Endometrial microvascular endothelial cells (primary cell): ENCODE data around the gene SSBP1. TPM values are rescaled to one million over a fixed set of nuclear protein-coding genes. Genes with fewer than 3 reads are reported as not detected.
"Not testable (repeated sequence)": the region's sequence is repeated elsewhere in the genome, so short reads cannot be mapped to it uniquely, and the experiment has no call there.

ENCODE experiments used
- in situ Hi-C: cut with HindIII; loops from 2 replicates; pipeline ENCODE4 v1.10.0; 2017; ENCODE audit warnings: low sequenced_read_pairs, low pct_unique_long_range_greater_than_20kb; ENCODE audit errors: inconsistent ontology term
- total RNA-seq: library from RNA; depleted of rRNA; stranded (reverse); fragments of >200 nt; gene quantifications from one replicate; pipeline ENCODE4 v1.2.3, GENCODE V29; 2015; ENCODE audit errors: inconsistent ontology term

Gene SSBP1, protein sequence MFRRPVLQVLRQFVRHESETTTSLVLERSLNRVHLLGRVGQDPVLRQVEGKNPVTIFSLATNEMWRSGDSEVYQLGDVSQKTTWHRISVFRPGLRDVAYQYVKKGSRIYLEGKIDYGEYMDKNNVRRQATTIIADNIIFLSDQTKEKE
- total RNA-seq, result 305 TPM

DNA sequence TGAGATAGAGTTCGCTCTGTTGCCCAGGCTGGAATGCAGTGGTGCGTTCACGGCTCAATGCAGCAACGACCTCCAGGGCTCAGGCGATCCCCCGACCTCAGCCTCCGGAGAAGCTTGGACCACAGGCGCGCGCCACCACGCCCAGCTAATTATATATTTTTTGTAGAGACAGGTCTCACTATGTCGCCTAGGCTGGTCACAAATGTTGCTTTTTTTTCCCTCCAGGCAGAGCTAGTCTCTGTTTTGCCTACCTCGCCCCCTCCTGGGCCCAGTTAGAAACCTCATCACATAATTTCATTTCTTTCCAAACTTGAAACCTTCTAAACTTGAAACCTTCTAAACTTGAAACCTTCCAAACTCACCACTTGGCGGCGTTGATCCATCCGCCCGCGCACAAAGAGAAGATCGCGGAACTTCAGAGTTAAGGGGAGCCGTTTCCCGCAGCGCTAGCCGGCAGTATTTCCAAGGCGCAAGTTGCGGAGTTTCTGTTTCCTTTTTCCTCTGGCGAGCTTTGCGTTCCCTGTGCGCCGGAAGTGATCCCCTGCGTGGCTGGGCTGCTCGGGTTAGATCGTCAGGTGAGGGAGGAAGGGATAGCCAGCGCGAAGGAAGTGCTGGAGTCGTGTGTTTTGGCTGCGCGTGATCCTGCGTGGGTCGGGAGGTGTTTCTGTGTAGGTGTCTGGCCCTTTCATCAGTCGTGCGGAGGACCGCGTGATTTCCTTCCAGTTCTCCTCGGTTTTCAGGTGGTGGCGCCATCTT is at the start of gene SSBP1:
SSBP1 (plus strand) TSS at position 523 of the 756 bp plus-strand sequence. CDS start 809 bp downstream, outside the sequence.
- in situ Hi-C loops, result no loop called here

DNA sequence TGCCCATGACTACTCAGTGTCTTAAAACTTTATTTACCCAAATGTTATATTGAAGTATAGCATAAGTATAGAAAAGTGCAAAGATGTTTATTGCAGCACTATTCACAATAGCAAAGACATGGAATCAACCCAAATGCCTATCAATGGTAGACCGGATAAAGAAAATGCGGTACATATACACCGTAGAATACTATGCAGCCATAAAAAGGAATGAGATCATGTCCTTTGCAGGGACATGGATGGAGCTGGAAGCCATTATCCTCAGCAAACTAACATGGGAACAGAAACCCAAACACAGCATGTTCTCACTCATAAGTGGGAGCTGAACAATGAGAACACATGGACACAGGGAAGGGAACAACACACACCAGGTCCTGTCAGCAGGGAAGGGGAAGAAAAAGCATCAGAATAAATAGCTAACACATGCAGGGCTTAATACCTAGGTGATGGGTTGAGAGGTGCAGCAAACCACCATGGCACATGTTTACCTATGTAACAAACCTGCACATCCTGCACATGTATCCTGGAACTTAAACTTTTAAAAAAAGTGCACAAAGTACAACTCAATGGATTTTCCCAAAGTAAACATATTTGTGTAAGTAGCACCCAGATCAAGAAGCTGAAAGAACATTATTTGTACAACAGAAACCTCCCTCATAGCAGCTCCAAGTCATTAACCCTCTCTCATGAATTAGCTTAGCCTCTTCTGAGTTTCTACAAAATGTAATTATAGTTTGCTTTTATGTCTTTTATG is 48.9 kb upstream of the SSBP1 start:
- in situ Hi-C loops, result not testable (repeated sequence)

DNA sequence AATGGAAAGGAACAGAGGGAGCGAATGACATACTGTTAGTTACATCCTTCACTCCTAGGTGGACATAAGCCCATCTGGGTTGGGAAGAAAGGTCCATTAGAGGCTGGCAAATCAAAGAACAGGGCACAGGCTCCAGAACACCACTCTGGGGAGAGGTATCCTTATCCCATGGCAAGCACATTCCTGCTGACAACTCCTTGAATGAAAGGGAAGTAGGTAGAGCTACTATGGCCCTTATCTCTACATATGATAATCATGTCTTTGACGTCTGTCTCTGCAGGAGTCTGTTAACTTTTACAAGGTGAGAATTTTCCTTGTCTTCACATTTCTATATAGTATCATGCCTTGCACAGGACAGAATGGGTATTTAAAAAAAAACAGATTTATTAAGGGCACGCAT is 46.6 kb upstream of the SSBP1 start:
- in situ Hi-C loops, result no loop called here

DNA sequence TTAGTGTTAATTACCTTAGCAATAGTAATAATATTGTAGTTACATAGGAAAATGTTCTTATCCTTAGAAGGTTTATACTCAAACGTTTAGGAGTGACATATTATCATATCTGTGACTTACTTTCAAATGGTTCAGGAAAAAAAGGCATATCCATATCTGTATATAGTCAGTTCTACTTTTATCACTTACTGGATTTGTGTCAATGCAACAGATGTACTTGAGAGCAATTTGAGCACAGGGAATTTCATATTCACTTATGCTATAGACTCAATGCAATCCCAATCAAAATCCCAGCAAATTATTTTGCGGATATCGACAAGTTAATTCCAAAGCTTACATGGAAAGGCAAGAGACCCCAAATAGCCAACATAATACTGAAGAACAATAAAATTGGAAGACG is 46.2 kb upstream of the SSBP1 start:
- in situ Hi-C loops, result no loop called here

DNA sequence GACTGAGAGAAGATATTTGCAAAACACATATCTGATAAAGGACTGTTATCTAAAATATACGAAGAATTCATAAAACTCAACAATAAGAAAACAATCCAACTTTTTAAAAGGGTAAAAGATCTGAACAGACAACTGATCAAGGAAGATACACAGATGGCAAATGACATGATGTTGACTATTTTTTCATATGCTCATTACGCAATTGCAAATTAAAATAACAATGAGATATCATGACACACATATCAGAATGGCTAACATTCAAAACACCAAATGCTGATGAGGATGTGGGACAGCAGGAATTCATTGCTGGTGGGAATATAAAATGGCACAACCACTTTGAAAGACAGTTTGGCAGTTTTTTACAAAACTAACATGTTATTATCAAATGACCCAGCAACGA is 45.1 kb upstream of the SSBP1 start:
- in situ Hi-C loops, result no loop called here

DNA sequence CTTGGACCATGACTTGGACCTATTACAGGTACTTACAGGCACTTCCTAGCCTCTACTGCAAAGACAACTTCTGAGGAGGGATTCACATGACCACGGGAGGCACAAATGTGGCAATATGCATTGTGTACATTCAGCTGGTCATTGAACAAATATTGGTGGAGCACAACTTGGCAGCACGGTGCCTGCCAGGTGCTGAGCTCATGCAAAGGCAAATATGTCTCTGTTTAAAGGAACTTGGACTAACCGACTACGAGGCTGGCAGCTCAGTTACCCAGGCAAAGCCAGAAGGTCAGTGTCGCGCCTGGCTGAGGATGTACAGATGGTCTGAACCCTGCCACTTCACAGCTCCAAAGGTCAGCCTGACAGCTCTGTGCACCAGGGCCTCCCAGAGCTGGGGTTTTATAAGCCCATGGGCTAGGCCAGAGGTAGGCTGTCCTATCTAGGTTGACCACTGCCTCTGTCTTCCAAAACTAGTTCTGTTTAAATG is 42.3 kb upstream of the SSBP1 start:
- in situ Hi-C loops, result no loop called here

DNA sequence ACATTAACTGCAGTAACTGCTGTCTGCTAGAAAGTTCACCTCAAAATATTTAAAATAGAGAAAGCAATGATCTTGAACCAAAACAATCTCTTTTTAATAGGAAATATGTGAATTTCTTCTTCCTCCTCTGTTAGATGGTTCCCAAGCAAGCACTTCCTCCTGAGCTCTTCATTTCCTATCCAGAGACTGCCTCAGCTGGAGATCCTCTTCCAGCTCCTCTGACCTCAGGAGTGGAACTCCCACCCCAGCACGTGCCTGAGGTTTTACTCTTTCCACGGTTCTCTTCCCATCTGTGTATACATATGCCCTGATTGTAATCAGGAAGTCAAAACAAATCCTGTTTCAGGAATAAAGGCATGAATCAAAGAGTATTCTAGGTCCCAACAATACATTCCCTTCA is 41.8 kb upstream of the SSBP1 start:
- in situ Hi-C loops, result no loop called here

DNA sequence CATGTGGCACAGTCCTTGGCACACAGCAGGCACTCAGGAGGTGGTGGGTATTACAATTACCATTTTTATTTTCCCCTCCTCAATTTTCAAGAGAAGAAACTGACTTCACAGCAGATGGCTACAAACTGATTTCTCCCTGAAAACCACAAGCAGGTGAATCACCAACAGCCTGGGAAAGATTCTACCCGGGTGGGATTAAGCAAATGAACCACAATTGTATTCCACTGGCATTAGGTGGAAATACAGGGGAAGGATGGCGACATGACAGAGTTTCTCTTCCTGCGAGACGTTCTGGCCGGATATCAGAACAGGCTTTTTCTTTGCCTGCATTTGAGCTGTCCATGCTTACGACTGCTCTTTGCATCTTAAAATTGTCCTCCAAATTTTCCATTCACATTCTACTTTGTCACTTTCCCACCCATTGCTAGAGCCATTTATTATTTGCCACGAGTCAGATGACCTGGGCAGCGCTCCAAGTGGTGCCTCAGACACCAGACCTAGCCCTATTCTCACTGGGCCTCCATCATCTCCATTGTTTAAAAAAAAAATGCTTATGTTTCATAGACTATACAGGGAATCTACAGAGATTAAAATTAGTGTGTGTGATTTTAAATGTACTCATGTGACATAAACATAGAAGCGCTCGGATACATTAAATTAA is 40.8 kb upstream of the SSBP1 start:
- in situ Hi-C loops, result no loop called here

DNA sequence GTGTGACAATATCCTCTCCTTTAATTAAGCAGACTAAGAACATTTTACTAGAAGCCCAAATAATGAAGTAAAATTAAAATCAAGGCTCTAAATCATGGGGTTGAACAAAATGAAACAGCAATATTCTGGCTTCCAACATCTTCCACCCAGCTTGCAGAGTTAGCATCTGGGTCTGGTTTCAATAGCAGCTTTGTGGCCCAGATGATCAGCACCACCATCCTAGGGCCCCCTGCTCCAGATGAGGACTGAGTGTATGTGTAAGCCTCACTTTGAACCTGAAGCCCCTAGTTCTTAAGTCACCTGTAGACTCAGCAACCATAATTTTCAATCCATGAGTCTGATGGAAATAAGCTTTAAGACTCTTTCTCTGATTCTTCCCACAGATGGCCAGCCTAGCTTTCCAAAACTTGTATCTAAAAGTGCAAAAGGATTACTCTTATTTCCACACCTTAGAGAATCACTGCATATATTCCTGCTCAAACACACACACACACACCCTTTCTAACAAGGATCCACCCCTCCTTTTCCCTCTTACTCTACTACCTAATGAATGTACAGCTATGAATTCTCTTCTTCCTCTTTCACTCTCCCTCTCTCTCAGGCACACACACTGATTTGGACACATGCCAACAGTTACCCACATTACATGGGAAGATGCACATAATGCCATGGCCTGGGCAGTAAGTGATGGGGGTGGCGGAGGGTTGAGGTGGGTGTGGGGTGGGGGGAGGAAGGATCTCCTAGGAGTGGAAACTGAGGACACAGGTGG is 39.7 kb upstream of the SSBP1 start:
- in situ Hi-C loops, result no loop called here

DNA sequence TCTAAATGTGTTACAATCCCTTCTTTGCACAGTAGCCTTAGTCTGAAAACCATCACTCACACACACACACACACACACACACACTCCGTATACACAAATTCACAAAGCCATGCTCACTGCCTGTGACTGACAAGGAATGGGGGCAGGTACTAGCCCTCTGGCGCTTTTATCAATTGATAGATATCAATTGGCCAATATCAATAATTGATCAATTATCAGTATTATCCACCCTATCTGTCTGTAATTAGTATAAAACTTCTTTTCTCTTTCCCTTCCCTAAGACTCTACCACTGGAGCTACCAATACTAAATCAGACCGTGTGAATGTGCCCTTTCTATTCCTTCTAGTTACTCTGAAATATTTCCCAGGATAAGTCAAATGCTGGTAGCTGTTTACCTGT is 38.3 kb upstream of the SSBP1 start:
- in situ Hi-C loops, result no loop called here

DNA sequence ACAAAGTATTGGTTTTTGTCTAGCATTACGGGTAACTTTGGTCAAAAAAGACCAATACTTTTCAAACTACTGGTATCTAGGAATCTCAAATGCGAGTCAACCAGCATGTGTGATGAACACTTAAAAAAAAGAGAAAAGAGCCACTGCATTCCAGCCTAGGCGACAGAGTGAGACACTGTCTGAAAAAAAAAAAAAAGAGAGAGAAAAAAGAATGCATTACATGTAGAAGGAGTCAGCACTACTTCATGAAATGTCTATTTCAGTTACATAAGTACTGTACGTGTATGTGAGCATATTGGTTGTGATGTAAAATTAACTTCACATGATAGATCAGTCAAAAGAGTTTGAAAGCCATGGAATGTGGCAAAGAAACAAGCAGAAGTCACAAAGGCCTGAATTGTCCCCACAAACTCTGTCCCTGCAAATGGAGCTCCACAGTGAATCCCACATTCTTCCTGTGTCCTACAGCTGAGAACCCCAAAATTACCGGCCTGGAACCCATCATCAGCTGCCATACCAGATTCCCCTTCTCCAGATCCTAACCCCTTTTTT is 37.8 kb upstream of the SSBP1 start:
- in situ Hi-C loops, result no loop called here

DNA sequence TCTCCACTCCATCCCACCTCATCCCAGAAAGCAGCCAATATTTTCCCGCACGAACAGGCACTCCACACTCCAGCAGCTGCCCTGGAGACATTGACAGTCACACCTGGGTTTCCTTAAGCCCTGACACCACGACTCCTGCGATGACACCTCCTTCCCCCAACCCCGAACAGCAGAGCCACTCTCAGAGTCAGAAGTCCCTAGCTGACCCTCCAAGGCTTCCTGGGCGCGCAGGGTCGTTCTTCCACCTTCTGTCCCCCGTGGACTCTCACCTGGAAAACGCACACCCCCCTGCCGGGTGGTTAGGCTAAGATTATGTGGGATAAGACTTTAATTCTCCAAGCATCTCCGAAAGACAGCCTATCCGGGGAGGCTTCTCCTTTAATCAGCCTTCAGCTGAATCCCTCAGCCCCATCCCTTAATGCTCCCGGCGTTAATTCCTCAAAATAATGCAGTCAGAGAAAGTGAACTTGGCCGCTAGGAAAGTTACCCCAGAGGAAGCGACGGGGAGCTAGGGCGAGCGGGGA is 37.2 kb upstream of the SSBP1 start:
- in situ Hi-C loops, result no loop called here

DNA sequence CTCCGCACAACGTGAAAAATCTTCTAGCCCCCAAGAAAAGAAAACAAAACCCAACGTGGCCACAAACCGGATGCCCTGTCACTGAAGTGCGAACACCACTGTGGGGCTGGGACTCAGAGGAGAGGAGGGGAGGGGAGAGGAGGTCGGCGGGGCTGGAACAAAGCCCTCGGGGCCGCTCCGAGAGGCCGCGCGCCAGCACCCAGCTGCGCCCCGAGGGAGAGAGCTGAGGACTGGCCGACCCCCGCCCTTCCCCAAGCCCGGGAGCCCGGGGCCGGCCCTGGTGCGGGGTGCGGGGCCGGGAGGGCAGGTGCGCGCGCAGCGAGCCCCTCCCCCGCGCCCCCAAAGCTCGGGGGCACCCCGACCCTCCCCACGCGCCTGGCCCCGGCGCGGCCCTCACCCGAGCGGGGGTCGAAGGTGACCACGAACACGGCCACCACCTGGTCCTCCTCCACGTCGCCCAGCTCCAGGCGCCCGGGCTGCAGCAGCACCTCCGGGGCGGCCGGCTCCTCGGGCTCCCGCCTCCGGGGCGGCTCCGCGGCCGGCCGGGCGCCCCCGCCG is 36.6 kb upstream of the SSBP1 start:
- in situ Hi-C loops, result no loop called here

DNA sequence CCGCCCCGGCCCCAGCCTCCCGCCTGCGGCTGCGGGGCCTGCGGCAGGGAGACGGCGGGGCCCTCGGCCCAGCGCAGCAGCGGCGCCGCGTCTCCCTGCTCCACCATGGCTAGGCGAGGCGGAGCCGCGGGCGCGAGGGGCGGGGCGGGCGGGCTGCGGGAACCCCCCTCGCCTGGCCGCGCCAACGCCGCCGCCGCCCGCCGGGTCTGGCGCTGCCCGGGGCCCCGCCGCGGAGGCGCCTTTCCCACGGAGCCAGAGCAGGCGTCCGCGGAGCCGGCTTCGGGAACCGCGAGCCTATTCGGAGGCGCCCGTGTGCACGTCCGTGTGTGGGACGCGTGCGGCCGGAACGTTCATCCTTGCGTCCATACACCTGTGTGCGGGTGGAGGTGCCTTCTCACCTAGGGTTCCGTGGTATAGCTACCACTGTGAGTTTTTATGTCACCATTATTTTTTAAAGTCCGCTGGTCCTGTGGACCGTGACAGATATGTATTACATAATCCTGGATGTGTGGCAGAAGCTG is 36.1 kb upstream of the SSBP1 start, which contains the start of gene DENND11:
DENND11 (minus strand) TSS at position 120 of the 521 bp plus-strand sequence; CDS start at position 107, 13 bp downstream.
- in situ Hi-C loops, result no loop called here

DNA sequence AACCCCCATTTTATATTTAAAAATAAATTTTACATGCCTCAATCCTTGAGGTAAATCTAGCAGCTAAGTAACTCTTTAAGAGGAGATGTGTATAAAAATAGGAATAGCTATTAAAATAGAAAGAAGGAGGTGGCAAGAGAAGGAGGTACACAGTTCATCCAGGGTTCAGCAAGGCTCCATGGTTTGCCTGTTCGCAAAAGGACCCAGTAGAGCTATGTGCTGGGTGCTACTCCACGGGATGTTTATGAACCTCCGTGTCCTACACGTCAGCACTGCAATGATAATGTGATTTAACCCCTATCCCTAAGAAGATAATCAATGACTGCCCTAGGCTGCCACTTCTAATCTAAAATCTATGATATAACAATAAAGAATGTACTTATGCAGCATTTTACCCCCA is 35.3 kb upstream of the SSBP1 start:
- in situ Hi-C loops, result no loop called here

DNA sequence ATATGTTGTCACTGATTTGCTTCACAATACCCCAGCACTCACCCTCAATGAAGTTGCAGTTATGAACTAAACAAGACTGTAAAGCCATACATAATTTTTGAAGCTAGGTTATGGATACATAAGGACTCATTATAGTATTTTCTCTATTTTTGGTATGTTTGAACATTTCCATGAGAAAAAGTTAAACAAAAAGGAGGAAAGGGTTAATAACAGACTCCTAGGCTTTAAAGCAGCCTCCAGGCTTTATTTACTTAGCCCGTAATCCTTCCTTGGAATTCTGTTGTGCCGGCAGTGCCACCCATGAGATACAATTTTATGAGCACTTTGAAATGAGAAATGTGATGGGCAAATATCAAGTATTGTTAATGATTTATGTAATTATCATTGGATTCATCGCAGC is 34.0 kb upstream of the SSBP1 start:
- in situ Hi-C loops, result no loop called here

DNA sequence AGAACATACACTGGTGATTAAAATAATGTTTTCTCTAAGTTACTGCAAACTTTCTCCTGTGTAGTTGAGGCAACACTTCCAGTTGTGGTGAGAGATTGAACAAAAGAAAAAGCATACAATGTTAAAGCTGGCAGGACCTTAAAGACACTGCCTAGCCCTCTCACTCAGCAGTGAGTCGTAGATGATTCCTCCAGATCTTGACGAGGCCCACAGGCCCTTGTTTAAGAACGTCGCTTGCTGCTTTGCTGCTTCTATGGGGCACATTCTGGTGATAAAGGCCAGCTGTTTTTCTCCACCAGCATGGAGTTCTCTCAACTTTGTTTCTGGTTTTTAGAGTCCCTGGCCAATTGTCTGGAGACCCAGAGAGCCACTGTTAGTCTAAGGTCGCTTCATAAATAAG is 33.4 kb upstream of the SSBP1 start:
- in situ Hi-C loops, result no loop called here
